Keratinocyte (primary cell): ENCODE results near the gene BFSP1.

Experiments used
- CTCF ChIP-seq, 3 experiments: IDR thresholded peaks in 1 of 3; conservative IDR thresholded peaks in 1 of 3; optimal IDR thresholded peaks in 1 of 3; 2 replicates in 2 of 3; 3 replicates in 1 of 3; pipeline versions ENCODE3 to v1.5.1; 2011; ENCODE audit warnings: low read length in 3 of 3, mild to moderate bottlenecking in 3 of 3, moderate library complexity in 2 of 3, control low read depth in 1 of 3, inconsistent platforms in 1 of 3; ENCODE audit not compliant: insufficient read depth in 2 of 3; ENCODE audit errors: extremely low read depth in 1 of 3
- EZH2 ChIP-seq: IDR thresholded peaks from one replicate; pipeline ENCODE4 v1.6.1; 2012; ENCODE audit warnings: inconsistent platforms, mild to moderate bottlenecking, low read length, moderate library complexity

GRCh38 chr20:17470973-17471372 is 60.2 kb downstream of the BFSP1 start:
- TF ChIP-seq CTCF (optimal IDR thresholded peaks at IDR 0.05 in 1 of 3, IDR thresholded peaks at IDR 0.05 in 1 of 3, conservative IDR thresholded peaks at IDR 0.05 in 1 of 3; ENCODE audit: extremely low read depth in 1 of 3, insufficient read depth in 2 of 3, low read length in 3 of 3) (no peak), EZH2 (no peak)
